GM18520 (cell line): ENCODE results near the gene SLC35D1.
"Not testable (repeated sequence)": the region's sequence is repeated elsewhere in the genome, so short reads cannot be mapped to it uniquely, and the experiment has no call there.

Experiments used
- ATAC-seq: cut with Tn5 transposase; IDR thresholded peaks from one replicate; pipeline ENCODE4 v1.9.1; 2021; ENCODE audit not compliant: unreplicated experiment

SLC35D1 gene

GRCh38 chr1:67053785-67054772, at the start of gene SLC35D1:
TSS of gene SLC35D1 (minus strand) at chr1:67054148. CDS start at chr1:67054013, 135 bp downstream.
- ATAC-seq = peak; percentile 67

DNA sequence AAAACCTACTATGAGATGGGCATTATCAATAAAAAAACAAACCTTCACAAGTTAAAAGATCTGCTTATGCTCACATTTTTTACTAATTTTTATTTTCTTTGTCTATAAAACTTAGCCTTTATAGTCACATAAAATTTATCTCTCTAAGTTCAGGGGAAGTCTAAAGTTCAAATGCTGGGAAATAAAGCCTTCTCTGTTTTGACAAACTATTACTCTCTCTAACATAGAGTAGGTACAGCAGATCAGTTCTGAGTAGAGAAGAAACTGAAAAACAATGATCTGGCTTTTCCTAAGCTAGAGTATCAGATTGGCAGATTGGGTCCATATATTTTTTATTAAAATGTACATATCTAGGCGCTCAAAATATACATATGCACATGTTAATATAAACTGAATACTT, 49.6 kb upstream of the SLC35D1 start:
- ATAC-seq = no peak

GRCh38 chr1:67100833-67101232, 46.9 kb upstream of the SLC35D1 start:
- ATAC-seq = no peak

DNA sequence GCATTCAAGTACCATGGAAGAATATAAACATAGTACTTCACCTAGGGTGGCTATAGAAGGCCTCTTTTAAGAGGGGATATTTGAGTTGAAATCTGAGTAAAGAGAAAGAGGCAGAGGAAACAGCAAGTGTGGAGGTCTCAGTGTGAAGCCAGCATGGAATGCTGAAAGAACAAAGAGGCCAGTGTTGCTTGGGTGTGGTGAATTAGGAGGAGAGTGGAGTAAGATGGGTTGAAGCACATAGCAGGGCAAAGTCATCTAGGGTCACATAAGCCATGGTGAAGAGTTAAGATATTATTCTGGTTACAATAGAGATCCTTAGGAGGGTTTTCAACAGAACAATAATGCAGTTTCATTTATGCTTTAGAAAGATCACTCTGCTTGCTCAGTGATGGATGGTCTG, 43.4 kb upstream of the SLC35D1 start:
- no peak for ATAC-seq

DNA sequence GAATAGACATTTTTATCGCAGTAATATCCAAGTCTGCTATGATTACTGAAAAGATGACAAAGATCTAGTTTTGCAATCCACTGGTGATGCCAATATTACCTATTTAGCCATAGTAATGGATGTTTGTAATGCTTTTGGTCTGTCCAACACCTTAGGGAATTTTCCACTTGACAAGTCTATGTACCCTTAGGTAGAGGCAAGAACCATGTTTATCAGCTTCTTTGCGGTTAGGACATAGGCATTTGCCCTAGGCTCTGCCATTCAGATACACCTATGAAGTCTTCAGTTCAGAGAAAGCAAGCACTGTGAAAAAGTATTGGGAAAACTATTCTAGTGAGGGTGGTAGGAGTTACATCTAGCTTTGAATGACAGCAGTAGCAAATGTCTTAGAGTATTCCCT, 40.2 kb upstream of the SLC35D1 start:
- ATAC-seq = no peak

DNA sequence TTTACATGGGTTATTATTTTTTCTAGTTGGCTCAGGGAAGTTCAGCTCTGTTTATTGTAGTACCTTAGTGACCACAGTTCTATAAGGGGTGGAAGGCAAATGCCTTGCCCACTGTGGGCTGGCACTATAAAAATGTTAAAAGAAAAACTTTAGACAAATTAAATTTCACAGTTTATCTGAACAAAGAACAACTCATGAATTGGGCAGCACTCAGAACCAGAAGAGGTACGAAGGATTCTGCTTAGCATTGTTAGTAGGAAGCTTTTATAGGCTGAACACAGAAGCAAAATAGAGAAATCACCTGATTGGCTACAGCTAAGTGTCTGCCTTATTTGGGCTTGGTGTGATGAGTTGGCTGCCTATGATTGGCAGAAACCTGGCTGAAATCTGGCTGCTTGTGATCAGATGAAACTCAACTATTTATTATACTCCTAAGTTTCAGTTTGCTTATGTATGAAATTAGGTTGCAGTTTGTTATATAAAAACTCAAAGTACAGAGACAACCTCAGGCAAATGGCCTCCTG, 35.8 kb upstream of the SLC35D1 start:
- ATAC-seq = no peak

- ATAC-seq = no peak
Measured at GRCh38 chr1:67088440-67088839, 34.5 kb upstream of the SLC35D1 start.

- no peak for ATAC-seq
Measured at GRCh38 chr1:67085326-67085725, 31.4 kb upstream of the SLC35D1 start.

- no peak for ATAC-seq
Measured at GRCh38 chr1:67084765-67085318, 30.9 kb upstream of the SLC35D1 start.

GRCh38 chr1:67078291-67078690, 24.3 kb upstream of the SLC35D1 start:
- ATAC-seq = no peak

DNA sequence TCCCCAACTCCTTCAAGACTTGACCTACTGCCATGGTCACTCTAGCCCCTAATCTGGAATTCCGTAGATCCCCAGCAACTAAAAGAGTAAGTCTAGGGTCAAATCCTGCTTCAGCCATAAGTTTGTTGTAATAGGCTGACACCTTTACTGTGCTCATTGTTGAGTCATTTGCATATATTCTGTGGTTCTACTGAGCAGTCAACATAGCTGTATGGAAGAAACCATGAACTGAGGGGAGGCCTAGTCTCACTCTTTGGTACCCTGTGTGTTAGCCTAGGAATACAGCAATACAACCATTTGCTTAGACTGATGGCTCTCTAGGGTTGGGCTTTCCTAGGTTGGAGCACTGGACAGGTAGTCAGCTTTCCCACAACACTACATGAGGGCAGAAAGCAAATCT, 23.6 kb upstream of the SLC35D1 start:
- no peak for ATAC-seq

GRCh38 chr1:67072749-67073148, 18.8 kb upstream of the SLC35D1 start:
- ATAC-seq = no peak

DNA sequence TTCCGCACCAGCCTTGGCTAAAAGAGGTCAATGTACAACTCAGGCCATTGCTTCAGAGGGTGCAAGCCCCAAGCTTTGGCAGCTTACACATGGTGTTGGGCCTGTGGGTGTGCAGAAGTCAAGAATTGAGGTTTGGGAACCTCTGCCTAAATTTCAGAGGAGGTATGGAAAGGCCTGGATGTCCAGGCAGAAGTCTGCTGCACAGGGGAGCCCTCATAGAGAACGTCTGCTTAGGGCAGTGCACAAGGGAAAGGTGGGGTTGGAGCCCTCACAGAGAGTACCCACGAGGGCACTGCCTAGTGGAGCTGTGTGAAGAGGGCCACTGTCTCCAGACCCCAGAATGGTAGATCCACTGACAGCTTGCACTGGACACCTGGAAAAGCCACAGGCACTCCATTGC, 13.7 kb upstream of the SLC35D1 start:
- ATAC-seq = not testable (repeated sequence)

DNA sequence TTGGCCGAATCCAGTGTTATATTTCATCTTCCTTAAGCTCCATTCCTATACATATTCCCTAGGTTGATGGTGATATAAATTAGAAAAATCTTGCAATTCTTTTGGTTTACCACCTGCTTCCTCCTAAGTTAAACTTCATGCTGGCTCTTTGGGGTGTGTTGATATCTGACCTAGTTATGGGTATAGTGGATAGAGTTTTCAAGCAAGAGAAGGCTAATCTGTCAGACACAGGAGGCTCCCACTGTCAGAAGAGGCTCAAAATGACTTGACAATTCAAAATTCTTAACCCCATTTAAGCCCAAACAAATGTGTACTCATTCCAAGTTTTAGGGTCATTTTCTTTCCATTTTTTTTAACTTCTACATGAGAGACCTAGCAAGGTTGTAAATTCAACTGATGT, 8.5 kb upstream of the SLC35D1 start:
- no peak for ATAC-seq

- no peak for ATAC-seq
Measured at GRCh38 chr1:67061266-67061665, 7.3 kb upstream of the SLC35D1 start.

- no peak for ATAC-seq
Measured at GRCh38 chr1:67060811-67061218, 6.9 kb upstream of the SLC35D1 start.

DNA sequence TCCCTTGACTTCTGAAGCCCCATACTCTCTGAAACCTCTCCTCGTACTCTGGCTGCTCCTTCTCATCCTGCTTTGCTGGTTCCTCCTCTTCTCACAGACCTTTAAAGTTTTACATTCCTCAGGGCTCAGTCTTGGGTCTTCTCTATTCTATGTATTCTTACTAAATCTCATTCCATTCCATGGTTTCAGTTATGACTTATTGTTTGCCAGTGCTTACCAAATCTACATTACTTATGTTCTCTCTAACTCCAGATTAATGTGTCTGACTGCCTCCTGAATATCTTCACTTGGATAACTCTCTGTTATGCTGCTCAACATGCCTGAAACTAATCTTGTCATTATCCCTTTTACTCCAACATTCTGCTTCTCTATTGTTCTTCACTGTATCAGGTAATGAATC, 5.4 kb upstream of the SLC35D1 start:
- no peak for ATAC-seq

GRCh38 chr1:67058761-67059160, 4.8 kb upstream of the SLC35D1 start:
- ATAC-seq = no peak

GRCh38 chr1:67058242-67058641, 4.3 kb upstream of the SLC35D1 start:
- no peak for ATAC-seq

- peak; percentile 18 for ATAC-seq
Measured at GRCh38 chr1:67053535-67053784, 488 bp downstream of the SLC35D1 start.

GRCh38 chr1:67052741-67053534, 1.0 kb downstream of the SLC35D1 start:
- ATAC-seq = peak; percentile 2

DNA sequence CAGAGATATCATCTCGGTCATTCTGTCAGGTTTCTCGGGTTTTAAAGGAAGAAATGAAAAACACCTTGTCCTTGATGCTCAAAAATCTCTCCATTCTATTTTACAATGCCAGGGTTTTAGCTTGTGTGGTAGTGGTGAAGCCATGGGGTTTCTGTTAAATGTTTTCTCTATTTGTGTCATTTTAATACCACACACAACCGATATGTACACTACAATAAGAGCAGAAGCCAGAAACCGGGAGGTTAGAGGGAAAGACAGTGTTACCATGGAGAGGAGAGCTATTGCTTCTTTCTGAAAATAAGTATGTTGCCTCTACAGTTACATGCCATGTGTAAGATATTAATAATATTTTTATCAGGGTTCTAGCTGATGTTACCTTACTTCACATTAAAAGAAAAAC, 2.8 kb downstream of the SLC35D1 start:
- no peak for ATAC-seq
